Endodermal cell (in vitro differentiated cells): ENCODE results near the gene ERFL. TPM values are rescaled to one million over a fixed set of nuclear protein-coding genes. Genes with fewer than 3 reads are reported as not detected.

Source experiments
- DNase-seq: peaks from one replicate; pipeline ENCODE4 v3.0.0-alpha.2; 2017
- H3K27ac ChIP-seq: 2 replicates; pipeline ENCODE4 v1.5.1; 2013; ENCODE audit warnings: mild to moderate bottlenecking, low read depth, low read length, moderate library complexity
- H3K27me3 ChIP-seq: 2 replicates; pipeline ENCODE4 v1.6.1; 2013; ENCODE audit warnings: mild to moderate bottlenecking, low read length, moderate library complexity; ENCODE audit not compliant: insufficient read depth, control insufficient read depth, poor library complexity, severe bottlenecking
- H3K36me3 ChIP-seq: 2 replicates; pipeline ENCODE4 v1.7.0; 2013; ENCODE audit warnings: mild to moderate bottlenecking, low read length, moderate library complexity; ENCODE audit not compliant: control insufficient read depth, insufficient read depth
- H3K4me1 ChIP-seq: one replicate; pipeline ENCODE4 v1.7.0; 2013; ENCODE audit warnings: low read length; ENCODE audit not compliant: control insufficient read depth, insufficient read depth
- H3K4me3 ChIP-seq: 2 replicates; pipeline ENCODE4 v1.5.1; 2013; ENCODE audit warnings: mild to moderate bottlenecking, low read length, moderate library complexity
- H3K9ac ChIP-seq: 2 replicates; pipeline ENCODE4 v1.6.1; 2013; ENCODE audit warnings: mild to moderate bottlenecking, low read length, moderate library complexity; ENCODE audit not compliant: poor library complexity, severe bottlenecking; ENCODE audit errors: extremely low read depth
- H3K9me3 ChIP-seq: 2 replicates; pipeline ENCODE4 v1.6.1; 2013; ENCODE audit warnings: mild to moderate bottlenecking, low read length, moderate library complexity; ENCODE audit not compliant: control insufficient read depth
- H3K27ac Mint-ChIP-seq: 2 replicates; pipeline ENCODE4 v1.8.0; 2020; ENCODE audit warnings: mixed read lengths
- H3K27me3 Mint-ChIP-seq: 2 replicates; pipeline ENCODE4 v1.8.0; 2021; ENCODE audit warnings: mild to moderate bottlenecking, mixed read lengths; ENCODE audit not compliant: insufficient read depth
- H3K36me3 Mint-ChIP-seq: 2 replicates; pipeline ENCODE4 v1.8.0; 2020; ENCODE audit warnings: low read depth, mixed read lengths
- H3K4me1 Mint-ChIP-seq: 2 replicates; pipeline ENCODE4 v1.8.0; 2020; ENCODE audit warnings: mixed read lengths
- H3K4me3 Mint-ChIP-seq: 2 replicates; pipeline ENCODE4 v1.8.0; 2020; ENCODE audit warnings: mild to moderate bottlenecking, moderate library complexity, mixed read lengths
- H3K9me3 Mint-ChIP-seq: 2 replicates; pipeline ENCODE4 v1.8.0; 2020; ENCODE audit warnings: mild to moderate bottlenecking, mixed read lengths
- WGBS, 2 experiments: methylation state at CpG; one replicate each; pipeline versions ENCODE4 v1.1.5 to v1.1.7; 2013; ENCODE audit warnings: missing lambda C conversion rate in 2 of 2, mixed read lengths in 1 of 2; ENCODE audit not compliant: insufficient coverage in 1 of 2, insufficient read length in 1 of 2; 5-methylcytosine and 5-hydroxymethylcytosine counted together
- total RNA-seq, 2 donors: library from RNA; stranded (reverse); fragmentation: NEBNext Ultra II Directional in 1 of 2; extraction: Animal tissue kit (Norgen Biotek cat#: 25700) in 1 of 2; gene quantifications; 2 replicates in 1 of 2; 3 replicates in 1 of 2; pipeline ENCODE4 v1.2.1, GENCODE V29; 2021
- TF ChIP-seq, protein P1 (sequence below): fragments of 200-600 bp; sonication (generic); conservative IDR thresholded peaks from 2 replicates; pipeline ENCODE4 v1.5.0; 2021; ENCODE audit warnings: antibody characterized with exemption, mild to moderate bottlenecking

Gene ERFL
- total RNA-seq, 2 donors from 2014 or later = 0.13 to 0.53 TPM

DNA sequence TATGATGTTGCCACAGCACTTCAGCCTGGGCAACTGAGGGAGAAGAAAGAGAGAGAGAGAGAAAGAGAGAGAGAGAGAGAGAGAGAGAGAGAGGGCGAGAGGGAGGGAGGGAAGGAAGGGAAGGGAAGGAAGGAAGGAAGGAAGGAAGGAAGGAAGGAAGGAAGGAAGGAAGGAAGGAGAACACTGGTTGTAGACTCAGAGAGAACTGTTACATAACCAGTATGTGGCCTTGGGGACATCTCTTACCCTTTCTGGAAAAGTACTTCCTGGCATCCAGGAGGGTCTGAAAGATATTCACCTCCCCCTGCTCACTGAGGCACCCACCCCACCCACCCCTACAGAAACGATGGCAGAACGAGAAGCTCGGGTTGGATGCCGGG is 47.9 kb downstream of the ERFL start:
- Histone ChIP-seq H3K36me3 (no peaks in the 10 kb centered on the region), H3K9ac (no peak overlapping the region), H3K4me1 (no peaks in the 10 kb centered on the region), H3K9me3 (no peaks in the 10 kb centered on the region), H3K27me3 (no peaks in the 10 kb centered on the region), H3K27ac (no peak overlapping the region), H3K4me3 (no peak overlapping the region)
- H3K36me3 Mint-ChIP-seq = no peaks in the 10 kb centered on the region
- H3K9me3 Mint-ChIP-seq = no peaks in the 10 kb centered on the region
- DNase-seq = no peak
- no peak overlapping the region for H3K4me3 Mint-ChIP-seq
- H3K4me1 Mint-ChIP-seq = peaks cover 9% of the 10 kb centered on the region
- 86 to 100% methylated on average over 1 to 5 of the region's 5 CpGs for WGBS, 2 experiments
- H3K27ac Mint-ChIP-seq = no peak overlapping the region
- TF ChIP-seq, protein P1, sequence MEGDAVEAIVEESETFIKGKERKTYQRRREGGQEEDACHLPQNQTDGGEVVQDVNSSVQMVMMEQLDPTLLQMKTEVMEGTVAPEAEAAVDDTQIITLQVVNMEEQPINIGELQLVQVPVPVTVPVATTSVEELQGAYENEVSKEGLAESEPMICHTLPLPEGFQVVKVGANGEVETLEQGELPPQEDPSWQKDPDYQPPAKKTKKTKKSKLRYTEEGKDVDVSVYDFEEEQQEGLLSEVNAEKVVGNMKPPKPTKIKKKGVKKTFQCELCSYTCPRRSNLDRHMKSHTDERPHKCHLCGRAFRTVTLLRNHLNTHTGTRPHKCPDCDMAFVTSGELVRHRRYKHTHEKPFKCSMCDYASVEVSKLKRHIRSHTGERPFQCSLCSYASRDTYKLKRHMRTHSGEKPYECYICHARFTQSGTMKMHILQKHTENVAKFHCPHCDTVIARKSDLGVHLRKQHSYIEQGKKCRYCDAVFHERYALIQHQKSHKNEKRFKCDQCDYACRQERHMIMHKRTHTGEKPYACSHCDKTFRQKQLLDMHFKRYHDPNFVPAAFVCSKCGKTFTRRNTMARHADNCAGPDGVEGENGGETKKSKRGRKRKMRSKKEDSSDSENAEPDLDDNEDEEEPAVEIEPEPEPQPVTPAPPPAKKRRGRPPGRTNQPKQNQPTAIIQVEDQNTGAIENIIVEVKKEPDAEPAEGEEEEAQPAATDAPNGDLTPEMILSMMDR = no peak
- peaks cover 56% of the 10 kb centered on the region for H3K27me3 Mint-ChIP-seq

DNA sequence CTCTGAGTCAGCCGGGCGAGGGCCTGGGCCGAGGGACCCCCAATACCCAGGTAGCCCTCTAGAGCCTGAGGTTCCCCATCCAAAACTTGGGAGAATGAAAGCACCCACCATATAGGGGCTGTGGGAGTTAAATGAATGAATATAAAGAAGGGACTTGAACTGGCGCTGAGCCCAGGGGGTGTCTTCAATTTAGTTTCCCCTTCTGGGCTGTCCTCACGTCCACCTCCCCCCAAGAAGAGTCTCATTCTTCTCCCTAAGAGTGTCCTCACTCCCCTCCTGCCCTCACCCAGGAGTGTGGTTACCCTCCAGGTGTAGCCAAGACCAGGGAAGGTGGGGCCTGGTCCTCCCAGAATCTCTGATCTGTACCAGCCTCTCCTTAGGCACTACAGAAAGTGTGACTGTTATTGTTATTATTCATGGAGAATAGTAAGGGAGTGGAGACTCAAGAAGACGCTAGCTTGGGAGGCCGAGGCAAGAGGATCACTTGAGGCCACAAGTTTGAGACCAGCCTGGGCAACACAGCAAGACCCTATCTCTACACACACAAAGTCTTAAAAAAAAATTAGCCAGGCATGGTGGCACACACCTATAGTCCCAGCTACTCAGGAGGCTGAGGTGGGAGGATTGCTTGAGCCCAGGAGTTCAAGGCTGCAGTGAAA is 48.5 kb downstream of the ERFL start:
- no peak overlapping the region for H3K27ac Mint-ChIP-seq
- no peak overlapping the region for H3K4me3 Mint-ChIP-seq
- no peak overlapping the region for H3K4me3 ChIP-seq
- H3K9ac ChIP-seq = no peak overlapping the region
- H3K27me3 ChIP-seq = no peaks in the 10 kb centered on the region
- no peaks in the 10 kb centered on the region for H3K9me3 Mint-ChIP-seq
- no peaks in the 10 kb centered on the region for H3K4me1 ChIP-seq
- TF ChIP-seq, protein P1 = no peak
- peaks cover 9% of the 10 kb centered on the region for H3K4me1 Mint-ChIP-seq
- 71 to 77% methylated on average over 1 to 7 of the region's 7 CpGs for WGBS, 2 experiments
- DNase-seq = no peak
- H3K9me3 ChIP-seq = no peaks in the 10 kb centered on the region
- H3K36me3 Mint-ChIP-seq = no peaks in the 10 kb centered on the region
- H3K27me3 Mint-ChIP-seq = peaks cover 56% of the 10 kb centered on the region
- H3K36me3 ChIP-seq = no peaks in the 10 kb centered on the region
- no peak overlapping the region for H3K27ac ChIP-seq

DNA sequence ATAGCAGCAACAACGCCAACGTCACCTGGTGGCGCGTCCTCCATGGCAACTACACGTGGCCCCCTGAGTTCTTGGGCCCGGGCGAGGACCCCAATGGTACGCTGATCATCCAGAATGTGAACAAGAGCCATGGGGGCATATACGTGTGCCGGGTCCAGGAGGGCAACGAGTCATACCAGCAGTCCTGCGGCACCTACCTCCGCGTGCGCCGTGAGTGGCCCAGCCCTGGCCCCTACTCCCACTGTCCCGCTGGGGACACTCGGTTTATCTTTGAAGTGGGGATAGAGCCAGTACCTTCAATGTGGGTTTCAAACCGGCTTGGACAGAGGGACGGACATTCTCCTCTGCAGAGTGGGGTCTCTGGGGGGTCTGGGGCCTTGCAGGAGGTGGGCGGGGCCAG is 49.2 kb downstream of the ERFL start:
- Histone ChIP-seq H3K9me3 (no peaks in the 10 kb centered on the region), H3K4me3 (no peak overlapping the region), H3K27ac (no peak overlapping the region), H3K4me1 (no peaks in the 10 kb centered on the region), H3K9ac (no peak overlapping the region), H3K36me3 (no peaks in the 10 kb centered on the region), H3K27me3 (no peaks in the 10 kb centered on the region)
- H3K4me1 Mint-ChIP-seq = peaks cover 9% of the 10 kb centered on the region
- peaks cover 56% of the 10 kb centered on the region for H3K27me3 Mint-ChIP-seq
- TF ChIP-seq, protein P1 = no peak
- no peak overlapping the region for H3K27ac Mint-ChIP-seq
- H3K36me3 Mint-ChIP-seq = no peaks in the 10 kb centered on the region
- H3K9me3 Mint-ChIP-seq = no peaks in the 10 kb centered on the region
- WGBS, 2 experiments = 92 to 94% methylated on average over 17 to 21 of the region's 21 CpGs
- no peak overlapping the region for H3K4me3 Mint-ChIP-seq
- no peak for DNase-seq
